Esophagus squamous epithelium (tissue), 4 donors: ENCODE results near the gene MS4A10.

Source experiments
- POLR2A ChIP-seq, 4 donors: fragments of 450-650 bp; IDR thresholded peaks; one replicate each; pipeline ENCODE4 v1.6.1; 2017; ENCODE audit warnings: antibody characterized with exemption in 4 of 4, mild to moderate bottlenecking in 4 of 4, moderate library complexity in 3 of 4
- TF ChIP-seq, protein P1 (sequence below), 6 experiments: fragments of 450-650 bp in 4 of 6; fragments of 200-600 bp in 2 of 6; sonication (generic) in 2 of 6; IDR thresholded peaks; one replicate each; pipeline ENCODE4 v1.5.1; 2016 to 2019; ENCODE audit warnings: antibody characterized with exemption in 6 of 6, mild to moderate bottlenecking in 4 of 6, moderate library complexity in 4 of 6

DNA sequence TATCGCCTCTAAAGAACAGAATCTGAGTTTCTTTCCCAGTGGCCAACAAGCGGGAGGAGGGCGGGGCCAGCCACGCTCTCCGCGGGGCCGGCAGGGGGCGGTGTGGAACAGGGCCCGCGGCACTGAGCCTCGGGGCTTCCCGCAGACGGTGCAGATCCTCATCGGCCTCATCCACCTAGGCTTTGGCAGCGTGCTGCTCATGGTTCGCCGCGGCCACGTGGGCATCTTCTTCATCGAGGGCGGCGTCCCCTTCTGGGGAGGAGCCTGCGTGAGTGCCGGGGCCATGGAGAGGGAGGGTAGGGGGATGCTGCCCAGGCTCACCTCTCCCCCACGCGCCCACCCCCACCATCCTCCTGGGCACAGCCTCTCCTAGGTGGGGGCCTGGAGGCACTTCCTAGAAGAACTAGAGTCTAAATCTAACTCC, 17.7 kb upstream of the MS4A10 start:
- TF ChIP-seq, protein P1, sequence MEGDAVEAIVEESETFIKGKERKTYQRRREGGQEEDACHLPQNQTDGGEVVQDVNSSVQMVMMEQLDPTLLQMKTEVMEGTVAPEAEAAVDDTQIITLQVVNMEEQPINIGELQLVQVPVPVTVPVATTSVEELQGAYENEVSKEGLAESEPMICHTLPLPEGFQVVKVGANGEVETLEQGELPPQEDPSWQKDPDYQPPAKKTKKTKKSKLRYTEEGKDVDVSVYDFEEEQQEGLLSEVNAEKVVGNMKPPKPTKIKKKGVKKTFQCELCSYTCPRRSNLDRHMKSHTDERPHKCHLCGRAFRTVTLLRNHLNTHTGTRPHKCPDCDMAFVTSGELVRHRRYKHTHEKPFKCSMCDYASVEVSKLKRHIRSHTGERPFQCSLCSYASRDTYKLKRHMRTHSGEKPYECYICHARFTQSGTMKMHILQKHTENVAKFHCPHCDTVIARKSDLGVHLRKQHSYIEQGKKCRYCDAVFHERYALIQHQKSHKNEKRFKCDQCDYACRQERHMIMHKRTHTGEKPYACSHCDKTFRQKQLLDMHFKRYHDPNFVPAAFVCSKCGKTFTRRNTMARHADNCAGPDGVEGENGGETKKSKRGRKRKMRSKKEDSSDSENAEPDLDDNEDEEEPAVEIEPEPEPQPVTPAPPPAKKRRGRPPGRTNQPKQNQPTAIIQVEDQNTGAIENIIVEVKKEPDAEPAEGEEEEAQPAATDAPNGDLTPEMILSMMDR (IDR thresholded peaks at IDR 0.05): no peak
- TF ChIP-seq POLR2A (IDR thresholded peaks at IDR 0.05): no peak
